SJSA1 (cell line): Measurements from ENCODE around the gene DPYSL4. TPM values are rescaled to one million over a fixed set of nuclear protein-coding genes. Genes with fewer than 3 reads are reported as not detected.

Source experiments
- DNase-seq, 2 experiments: peaks; one replicate each; pipeline ENCODE4 v3.0.0-alpha.2; 2015 to 2020; ENCODE audit warnings: low spot score in 2 of 2, low read depth in 1 of 2
- H3K27ac ChIP-seq: fragments of 250-450 bp; sonication (Bioruptor Pico); 2 replicates; pipeline ENCODE4 v1.5.1; 2020; ENCODE audit warnings: mild to moderate bottlenecking, moderate library complexity
- H3K27me3 ChIP-seq: fragments of 250-450 bp; sonication (Bioruptor Pico); replicated peaks from 2 replicates; pipeline ENCODE4 v1.5.1; 2020; ENCODE audit warnings: mild to moderate bottlenecking, moderate library complexity
- H3K36me3 ChIP-seq: fragments of 250-450 bp; sonication (Bioruptor Pico); 2 replicates; pipeline ENCODE4 v1.5.1; 2020; ENCODE audit warnings: mild to moderate bottlenecking
- H3K4me1 ChIP-seq: fragments of 250-450 bp; sonication (Bioruptor Pico); replicated peaks from 2 replicates; pipeline ENCODE4 v1.6.1; 2021; ENCODE audit warnings: mild to moderate bottlenecking
- H3K4me3 ChIP-seq: fragments of 250-450 bp; sonication (Bioruptor Pico); 2 replicates; pipeline ENCODE4 v1.5.1; 2020; ENCODE audit warnings: mild to moderate bottlenecking
- H3K9me3 ChIP-seq: fragments of 250-450 bp; sonication (Bioruptor Pico); replicated peaks from 2 replicates; pipeline ENCODE4 v1.5.1; 2020; ENCODE audit warnings: mild to moderate bottlenecking
- total RNA-seq: library from RNA; depleted of rRNA; stranded (reverse); fragments of >200 nt; shearing (Covaris generic); gene quantifications from 2 replicates; pipeline ENCODE4 v1.2.3, GENCODE V29; 2014

Gene DPYSL4
- total RNA-seq, 1 experiment from 2014 or later: 1.3 TPM

- no peaks in the 10 kb centered on the region for H3K4me1 ChIP-seq
- no peaks in the 10 kb centered on the region for H3K9me3 ChIP-seq
- H3K4me3 ChIP-seq: no peak overlapping the region
- H3K36me3 ChIP-seq: no peaks in the 10 kb centered on the region
- no peak overlapping the region for H3K27ac ChIP-seq
- DNase-seq: no peak
- no peaks in the 10 kb centered on the region for H3K27me3 ChIP-seq
Measured at GRCh38 chr10:132145521-132146185, 41.1 kb upstream of the DPYSL4 start.

- no peak for DNase-seq
- Histone ChIP-seq H3K27me3 (no peaks in the 10 kb centered on the region), H3K4me1 (no peaks in the 10 kb centered on the region), H3K4me3 (no peak overlapping the region), H3K27ac (no peak overlapping the region), H3K9me3 (no peaks in the 10 kb centered on the region), H3K36me3 (no peaks in the 10 kb centered on the region)
Measured at GRCh38 chr10:132146271-132146671, 40.5 kb upstream of the DPYSL4 start.

GRCh38 chr10:132146941-132147915 lies 39.5 kb upstream of the DPYSL4 start:
- Histone ChIP-seq H3K36me3 (no peaks in the 10 kb centered on the region), H3K4me3 (no peak overlapping the region)

GRCh38 chr10:132148261-132149251 lies 38.2 kb upstream of the DPYSL4 start:
- H3K27ac ChIP-seq: no peak overlapping the region
- DNase-seq: no peak
- H3K4me1 ChIP-seq: no peaks in the 10 kb centered on the region
- H3K4me3 ChIP-seq: no peak overlapping the region
- no peaks in the 10 kb centered on the region for H3K36me3 ChIP-seq
- no peaks in the 10 kb centered on the region for H3K27me3 ChIP-seq
- no peaks in the 10 kb centered on the region for H3K9me3 ChIP-seq

More at GRCh38 chr10:132146941-132147915, 39.5 kb upstream of the DPYSL4 start:
- Histone ChIP-seq H3K4me1 (no peaks in the 10 kb centered on the region), H3K27me3 (no peaks in the 10 kb centered on the region), H3K9me3 (no peaks in the 10 kb centered on the region), H3K27ac (no peak overlapping the region)
- DNase-seq: no peak

GRCh38 chr10:132149271-132149670 lies 37.5 kb upstream of the DPYSL4 start:
- Histone ChIP-seq H3K4me3 (no peak overlapping the region), H3K27me3 (no peaks in the 10 kb centered on the region), H3K9me3 (no peaks in the 10 kb centered on the region), H3K4me1 (no peaks in the 10 kb centered on the region), H3K36me3 (no peaks in the 10 kb centered on the region), H3K27ac (no peak overlapping the region)
- no peak for DNase-seq

- no peak for DNase-seq
- H3K9me3 ChIP-seq: no peaks in the 10 kb centered on the region
- no peak overlapping the region for H3K27ac ChIP-seq
Measured at GRCh38 chr10:132149917-132150316, 36.8 kb upstream of the DPYSL4 start.

GRCh38 chr10:132150777-132151176 lies 36.0 kb upstream of the DPYSL4 start:
- H3K4me3 ChIP-seq: no peak overlapping the region
- no peaks in the 10 kb centered on the region for H3K27me3 ChIP-seq
- H3K9me3 ChIP-seq: no peaks in the 10 kb centered on the region
- H3K4me1 ChIP-seq: no peaks in the 10 kb centered on the region
- no peaks in the 10 kb centered on the region for H3K36me3 ChIP-seq
- no peak for DNase-seq
- H3K27ac ChIP-seq: no peak overlapping the region

More at GRCh38 chr10:132149917-132150316, 36.8 kb upstream of the DPYSL4 start:
- Histone ChIP-seq H3K27me3 (no peaks in the 10 kb centered on the region), H3K36me3 (no peaks in the 10 kb centered on the region), H3K4me3 (no peak overlapping the region), H3K4me1 (no peaks in the 10 kb centered on the region)

GRCh38 chr10:132151286-132151950 lies 35.3 kb upstream of the DPYSL4 start:
- no peak overlapping the region for H3K27ac ChIP-seq
- no peak for DNase-seq
- H3K27me3 ChIP-seq: no peaks in the 10 kb centered on the region
- H3K4me1 ChIP-seq: no peaks in the 10 kb centered on the region
- H3K9me3 ChIP-seq: no peaks in the 10 kb centered on the region
- H3K4me3 ChIP-seq: no peak overlapping the region
- no peaks in the 10 kb centered on the region for H3K36me3 ChIP-seq

GRCh38 chr10:132151951-132152505 lies 34.7 kb upstream of the DPYSL4 start:
- Histone ChIP-seq H3K27ac (no peak overlapping the region), H3K27me3 (no peaks in the 10 kb centered on the region), H3K4me1 (no peaks in the 10 kb centered on the region), H3K9me3 (no peaks in the 10 kb centered on the region), H3K4me3 (no peak overlapping the region), H3K36me3 (no peaks in the 10 kb centered on the region)
- DNase-seq: no peak

- no peaks in the 10 kb centered on the region for H3K36me3 ChIP-seq
- H3K27me3 ChIP-seq: no peaks in the 10 kb centered on the region
- H3K27ac ChIP-seq: no peak overlapping the region
- H3K4me1 ChIP-seq: no peaks in the 10 kb centered on the region
- H3K4me3 ChIP-seq: no peak overlapping the region
- no peaks in the 10 kb centered on the region for H3K9me3 ChIP-seq
- no peak for DNase-seq
Measured at GRCh38 chr10:132152896-132153580, 33.7 kb upstream of the DPYSL4 start.

- no peak for DNase-seq
- no peaks in the 10 kb centered on the region for H3K4me1 ChIP-seq
- no peaks in the 10 kb centered on the region for H3K9me3 ChIP-seq
- no peak overlapping the region for H3K27ac ChIP-seq
- no peak overlapping the region for H3K4me3 ChIP-seq
- no peaks in the 10 kb centered on the region for H3K36me3 ChIP-seq
- no peaks in the 10 kb centered on the region for H3K27me3 ChIP-seq
Measured at GRCh38 chr10:132153616-132154217, 33.0 kb upstream of the DPYSL4 start.

GRCh38 chr10:132154440-132154839 lies 32.3 kb upstream of the DPYSL4 start:
- H3K9me3 ChIP-seq: no peaks in the 10 kb centered on the region
- no peak overlapping the region for H3K27ac ChIP-seq
- no peak for DNase-seq
- no peaks in the 10 kb centered on the region for H3K36me3 ChIP-seq
- no peaks in the 10 kb centered on the region for H3K27me3 ChIP-seq
- no peak overlapping the region for H3K4me3 ChIP-seq
- H3K4me1 ChIP-seq: no peaks in the 10 kb centered on the region
